H1 (cell line): ENCODE results near the gene ELMO1. TPM values are rescaled to one million over a fixed set of nuclear protein-coding genes. Genes with fewer than 3 reads are reported as not detected.
A peak's percentile ranks its signal among the peaks of the same experiment; 100 is the strongest.

Experiments
- CTCF ChIA-PET: fragments of 300-600 bp; sonication (Branson Sonifier 250); formaldehyde crosslinking; loops from one replicate; lab custom pipeline; 2021; ENCODE audit not compliant: partially characterized antibody; lab: Charles Lee
- POLR2A ChIA-PET: fragments of 300-600 bp; sonication (Branson Sonifier 250); formaldehyde crosslinking; loops from one replicate; lab custom pipeline; 2021; ENCODE audit warnings: inconsistent platforms; ENCODE audit not compliant: partially characterized antibody; lab: Charles Lee
- DNase-seq, 2 experiments: peaks; one replicate each; pipeline versions ENCODE4 v3.0.0 to v3.0.0-alpha.2; 2010 to 2022; ENCODE audit warnings: low spot score in 2 of 2, low read depth in 1 of 2, mixed read lengths in 1 of 2
- FAIRE-seq: peaks from 2 replicates; lab custom pipeline; 2011; peaks lifted over from hg19 to GRCh38; lab: Jason Lieb, UNC
- H2AFZ ChIP-seq: 2 replicates; pipeline ENCODE4 v1.8.1; 2012; ENCODE audit warnings: low read length, inconsistent platforms
- H2AK5ac ChIP-seq: 2 replicates; pipeline ENCODE4 v1.6.1; 2013; ENCODE audit warnings: low read depth, low read length
- H2BK120ac ChIP-seq: replicated peaks from 2 replicates; pipeline ENCODE3; 2013; ENCODE audit warnings: low read depth, low read length, inconsistent platforms
- H2BK12ac ChIP-seq: 2 replicates; pipeline ENCODE4 v1.6.1; 2013; ENCODE audit warnings: low read depth, low read length
- H2BK15ac ChIP-seq: 2 replicates; pipeline ENCODE4 v1.6.1; 2013; ENCODE audit warnings: low read length
- H2BK20ac ChIP-seq: 2 replicates; pipeline ENCODE4 v1.6.1; 2013; ENCODE audit warnings: low read length
- H2BK5ac ChIP-seq: 2 replicates; pipeline ENCODE4 v1.6.1; 2013; ENCODE audit warnings: low read depth, low read length
- H3K14ac ChIP-seq: 2 replicates; pipeline ENCODE4 v1.6.1; 2013; ENCODE audit warnings: inconsistent platforms; ENCODE audit not compliant: insufficient read length
- H3K18ac ChIP-seq: 2 replicates; pipeline ENCODE4 v1.6.1; 2013; ENCODE audit warnings: low read length; ENCODE audit errors: extremely low read depth
- H3K23ac ChIP-seq: 2 replicates; pipeline ENCODE4 v1.6.1; 2013; ENCODE audit warnings: inconsistent platforms; ENCODE audit not compliant: insufficient read length
- H3K23me2 ChIP-seq: 2 replicates; pipeline ENCODE4 v1.6.1; 2013; ENCODE audit warnings: low read depth, low read length
- H3K27ac ChIP-seq: 2 replicates; pipeline ENCODE4 v1.6.1; 2011; ENCODE audit warnings: low read depth, low read length, inconsistent platforms
- H3K27me3 ChIP-seq, 4 experiments: replicated peaks in 1 of 4; 1 replicate in 1 of 4; 2 replicates in 3 of 4; pipeline versions ENCODE4 v1.6.1 to v1.8.1; 2011 to 2013; ENCODE audit warnings: low read length in 3 of 4, mild to moderate bottlenecking in 3 of 4, inconsistent platforms in 2 of 4, mixed read lengths in 2 of 4, moderate library complexity in 1 of 4; ENCODE audit not compliant: control insufficient read depth in 3 of 4, insufficient read depth in 3 of 4; ENCODE audit errors: extremely low read depth in 1 of 4
- H3K36me3 ChIP-seq, 4 experiments: 2 replicates each; pipeline versions ENCODE4 v1.6.1 to v1.8.1; 2011 to 2013; ENCODE audit warnings: mild to moderate bottlenecking in 4 of 4, low read length in 3 of 4, moderate library complexity in 2 of 4, control low read depth in 1 of 4, inconsistent platforms in 1 of 4; ENCODE audit not compliant: insufficient read depth in 4 of 4, control insufficient read depth in 2 of 4
- H3K4ac ChIP-seq: replicated peaks from 2 replicates; pipeline ENCODE3; 2013; ENCODE audit warnings: low read length, low read depth, mixed read lengths, inconsistent platforms; ENCODE audit not compliant: insufficient read length
- H3K4me1 ChIP-seq, 4 experiments: replicated peaks in 1 of 4; 1 replicate in 1 of 4; 2 replicates in 3 of 4; pipeline versions ENCODE4 v1.6.1 to v1.8.1; 2011 to 2013; ENCODE audit warnings: low read length in 3 of 4, inconsistent platforms in 2 of 4, mixed read lengths in 1 of 4; ENCODE audit not compliant: insufficient read depth in 4 of 4, control insufficient read depth in 3 of 4
- H3K4me2 ChIP-seq, 2 experiments: 2 replicates each; pipeline versions ENCODE4 v1.6.1 to v1.8.1; 2011 to 2013; ENCODE audit warnings: low read depth in 2 of 2, low read length in 2 of 2, control low read depth in 1 of 2, inconsistent platforms in 1 of 2, mild to moderate bottlenecking in 1 of 2; ENCODE audit not compliant: insufficient read depth in 1 of 2
- H3K4me3 ChIP-seq, 4 experiments: fragments of 200-600, 300-600 bp in 1 of 4; sonication (generic), shearing (Covaris generic), sonication (Bioruptor Twin) in 1 of 4; 2 replicates each; pipeline versions ENCODE4 v1.5.1 to v1.8.1; 2011 to 2016; ENCODE audit warnings: low read length in 4 of 4, low read depth in 3 of 4, control low read depth in 2 of 4, inconsistent platforms in 2 of 4, mild to moderate bottlenecking in 2 of 4, mixed read lengths in 1 of 4, moderate library complexity in 1 of 4; ENCODE audit not compliant: insufficient read depth in 2 of 4; ENCODE audit errors: extremely low read depth in 1 of 4
- H3K56ac ChIP-seq: replicated peaks from 2 replicates; pipeline ENCODE3; 2013; ENCODE audit warnings: low read depth, mild to moderate bottlenecking, mixed read lengths, low read length, inconsistent platforms; ENCODE audit not compliant: insufficient read length
- H3K79me1 ChIP-seq: 2 replicates; pipeline ENCODE4 v1.6.1; 2013; ENCODE audit warnings: low read depth, low read length, control low read depth
- H3K79me2 ChIP-seq, 2 experiments: 2 replicates each; pipeline versions ENCODE4 v1.6.1 to v1.8.1; 2012 to 2013; ENCODE audit warnings: low read length in 2 of 2, mild to moderate bottlenecking in 2 of 2, inconsistent platforms in 1 of 2; ENCODE audit not compliant: insufficient read depth in 2 of 2, control insufficient read depth in 1 of 2
- H3K9ac ChIP-seq, 4 experiments: replicated peaks in 1 of 4; 1 replicate in 1 of 4; 2 replicates in 3 of 4; pipeline versions ENCODE4 v1.6.1 to v1.8.1; 2011 to 2013; ENCODE audit warnings: low read depth in 3 of 4, low read length in 3 of 4, control low read depth in 2 of 4, mild to moderate bottlenecking in 2 of 4, moderate library complexity in 2 of 4, inconsistent platforms in 1 of 4; ENCODE audit errors: extremely low read depth in 1 of 4
- H3K9me3 ChIP-seq, 2 experiments: 2 replicates each; pipeline versions ENCODE4 v1.6.1 to v1.8.1; 2012 to 2013; ENCODE audit warnings: mild to moderate bottlenecking in 2 of 2, moderate library complexity in 2 of 2, control low read depth in 1 of 2, inconsistent platforms in 1 of 2, low read depth in 1 of 2, low read length in 1 of 2, mixed read lengths in 1 of 2; ENCODE audit not compliant: insufficient read depth in 2 of 2
- H4K20me1 ChIP-seq, 2 experiments: replicated peaks in 1 of 2; 2 replicates each; pipeline versions ENCODE3 to v1.8.1; 2011 to 2013; ENCODE audit warnings: inconsistent platforms in 2 of 2, low read length in 2 of 2, mild to moderate bottlenecking in 1 of 2; ENCODE audit not compliant: insufficient read depth in 2 of 2, control insufficient read depth in 1 of 2
- H4K5ac ChIP-seq: 2 replicates; pipeline ENCODE4 v1.6.1; 2013; ENCODE audit warnings: low read length, low read depth, mixed read lengths, inconsistent platforms; ENCODE audit not compliant: insufficient read length
- H4K8ac ChIP-seq: 2 replicates; pipeline ENCODE4 v1.8.0; 2013; ENCODE audit warnings: mild to moderate bottlenecking, moderate library complexity, low read length, inconsistent platforms; ENCODE audit not compliant: insufficient read depth; ENCODE audit errors: extremely low read depth
- H4K91ac ChIP-seq: replicated peaks from 2 replicates; pipeline ENCODE3; 2013; ENCODE audit warnings: low read length, mixed read lengths, inconsistent platforms; ENCODE audit not compliant: insufficient read length
- CTCF ChIP-seq, 3 experiments: IDR thresholded peaks; 1 replicate in 2 of 3; 2 replicates in 1 of 3; pipeline versions ENCODE4 v1.5.1 to v1.6.1; 2011; ENCODE audit warnings: low read length in 3 of 3, mild to moderate bottlenecking in 3 of 3, inconsistent platforms in 2 of 3, low read depth in 1 of 3, moderate library complexity in 1 of 3; ENCODE audit not compliant: insufficient read depth in 1 of 3; ENCODE audit errors: control extremely low read depth in 1 of 3
- HDAC2 ChIP-seq, 2 experiments: fragments of 300-600 bp in 1 of 2; sonication (generic) in 1 of 2; IDR thresholded peaks; 2 replicates each; pipeline ENCODE4 v1.6.1; 2011 to 2012; ENCODE audit warnings: low read depth in 2 of 2, low read length in 2 of 2, mild to moderate bottlenecking in 2 of 2, moderate library complexity in 2 of 2, borderline replicate concordance in 1 of 2, inconsistent platforms in 1 of 2
- NANOG ChIP-seq: IDR thresholded peaks from 2 replicates; pipeline ENCODE4 v1.6.1; 2011; ENCODE audit warnings: low read length, low read depth, mild to moderate bottlenecking, inconsistent platforms; ENCODE audit not compliant: insufficient read depth, poor library complexity, severe bottlenecking
- POLR2A ChIP-seq, 2 experiments: IDR thresholded peaks; 1 replicate in 1 of 2; 2 replicates in 1 of 2; pipeline ENCODE4 v1.6.1; 2011; ENCODE audit warnings: low read depth in 2 of 2, low read length in 2 of 2, mild to moderate bottlenecking in 2 of 2; ENCODE audit errors: control extremely low read depth in 1 of 2
- RAD21 ChIP-seq, 2 experiments: IDR thresholded peaks in 1 of 2; conservative IDR thresholded peaks in 1 of 2; 2 replicates each; pipeline ENCODE4 v1.6.1; 2011; ENCODE audit warnings: low read depth in 2 of 2, low read length in 2 of 2, improper control_type of control experiment in 1 of 2, inconsistent platforms in 1 of 2, mild to moderate bottlenecking in 1 of 2, moderate library complexity in 1 of 2
- SIX5 ChIP-seq: IDR thresholded peaks from 2 replicates; pipeline ENCODE4 v1.6.1; 2011; ENCODE audit warnings: mild to moderate bottlenecking, low read depth, low read length
- SP1 ChIP-seq: IDR thresholded peaks from 2 replicates; pipeline ENCODE4 v1.6.1; 2011; ENCODE audit warnings: low read depth, low read length
- TAF7 ChIP-seq: optimal IDR thresholded peaks from 2 replicates; pipeline ENCODE3; 2011; ENCODE audit warnings: low read depth, mild to moderate bottlenecking, inconsistent platforms, low read length, moderate library complexity, borderline replicate concordance
- TCF12 ChIP-seq: IDR thresholded peaks from 2 replicates; pipeline ENCODE4 v1.6.1; 2011; ENCODE audit warnings: low read depth, mild to moderate bottlenecking, low read length
- WGBS, 2 experiments: shearing (Covaris generic) in 1 of 2; methylation state at CpG; one replicate each; pipeline versions ENCODE4 v1.1.6 to v1.1.7; 2013 to 2015; ENCODE audit warnings: low lambda C conversion rate in 2 of 2, mixed read lengths in 2 of 2, inconsistent platforms in 1 of 2, low coverage in 1 of 2, missing lambda C conversion rate in 1 of 2; ENCODE audit not compliant: insufficient replicate concordance in 2 of 2, insufficient coverage in 1 of 2, insufficient read length in 1 of 2; ENCODE audit errors: extremely low coverage in 1 of 2, missing lambda C conversion rate in 1 of 2; 5-methylcytosine and 5-hydroxymethylcytosine counted together
- polyA plus RNA-seq, 7 experiments: library from polyadenylated mRNA; depleted of rRNA in 3 of 7; stranded (reverse) in 5 of 7; unstranded in 2 of 7; fragments of >200 nt in 5 of 7; fragments of 200-250 nt in 2 of 7; gene quantifications; 1 replicate in 5 of 7; 2 replicates in 1 of 7; 4 replicates in 1 of 7; pipeline versions ENCODE4 v1.2.1 to v1.2.3, GENCODE V29; 2011 to 2013; ENCODE audit warnings: missing spikeins in 2 of 7, mixed read lengths in 2 of 7
- total RNA-seq: library from RNA; stranded (reverse); fragmentation: NEBNext Ultra II Directional; extraction: Animal tissue kit (Norgen Biotek cat#: 25700); gene quantifications from 2 replicates; pipeline ENCODE4 v1.2.1, GENCODE V29; 2021

ELMO1 gene
- total and polyA plus RNA-seq, 2 of the 8 experiments (the other 6 are each of a cell fraction or from before 2014, with no cell fraction given): 18.4 to 21.0 TPM

GRCh38 chr7:37201003-37201875 is 247.4 kb downstream of the ELMO1 start:
- Histone ChIP-seq H3K14ac (no peak overlapping the region), H3K18ac (no peak overlapping the region), H3K9me3 (no peaks in the 10 kb centered on the region), H2BK20ac (no peak overlapping the region), H3K23me2 (no peaks in the 10 kb centered on the region), H3K79me1 (no peaks in the 10 kb centered on the region), H3K4me2 (no peak overlapping the region), H3K4me3 (no peak overlapping the region), H2BK15ac (no peak overlapping the region), H2BK5ac (no peak overlapping the region), H3K23ac (no peak overlapping the region), H3K27ac (no peak overlapping the region), H2AK5ac (no peak overlapping the region), H3K79me2 (no peaks in the 10 kb centered on the region), H3K4me1 (no peaks in the 10 kb centered on the region; a peak in 1 of 7 replicates), H3K27me3 (no peaks in the 10 kb centered on the region), H2BK12ac (no peak overlapping the region), H3K36me3 (peaks cover 0 to 5% (median 0%) of the 10 kb centered on the region in 4 experiments; a peak in 2 of 8 replicates), H4K5ac (no peak overlapping the region), H4K20me1 (no peaks in the 10 kb centered on the region), H4K91ac (no peak overlapping the region), H4K8ac (no peak overlapping the region), H2AFZ (no peak overlapping the region), H3K56ac (no peak overlapping the region), H3K4ac (no peak overlapping the region), H2BK120ac (no peak overlapping the region), H3K9ac (no peak overlapping the region)
- WGBS, 2 experiments: 52% methylated on average over 6 of the region's 6 CpGs; no CpG with 5 or more reads in 1 of the 2 experiments
- peak in 1 of 2 experiments; percentile 88 for DNase-seq
- peak; percentile 92 for FAIRE-seq
- ChIA-PET CTCF (interaction anchor here (0.6 to 3.0 kb wide), 33 partner anchors 10 to 977 kb away, joined by 3 to 26 read pairs (median 4); partner anchors contain the start of gene STARD3NL), POLR2A (no interaction called here)
- TF ChIP-seq CTCF (IDR thresholded peaks at IDR 0.05; ENCODE audit: control extremely low read depth in 1 of 3, insufficient read depth in 1 of 3, low read depth in 1 of 3, low read length in 3 of 3): peak; percentile 81 to 92 (median 86)
- peak; percentile 86 to 92 for TF ChIP-seq RAD21 (IDR thresholded peaks at IDR 0.05 in 1 of 2, conservative IDR thresholded peaks at IDR 0.05 in 1 of 2; ENCODE audit: low read depth in 2 of 2, low read length in 2 of 2)
- no peak for TF ChIP-seq POLR2A (IDR thresholded peaks at IDR 0.05; ENCODE audit: control extremely low read depth in 1 of 2, low read depth in 2 of 2, low read length in 2 of 2)
- TF ChIP-seq NANOG: no peak
- no peak for TF ChIP-seq TCF12
- no peak for TF ChIP-seq SIX5
- TF ChIP-seq HDAC2 (IDR thresholded peaks at IDR 0.05; ENCODE audit: borderline replicate concordance in 1 of 2, low read depth in 2 of 2, low read length in 2 of 2): no peak
- no peak for TF ChIP-seq SP1
- no peak for TF ChIP-seq TAF7
